Mucosa of rectum (tissue), 2 donors: ENCODE data around the gene LGR6.
"Not testable (repeated sequence)": the region's sequence is repeated elsewhere in the genome, so short reads cannot be mapped to it uniquely, and the experiment has no call there.

Experiments used
- H3K27ac ChIP-seq, 2 donors: one replicate each; pipeline ENCODE4 v1.7.0; 2013; ENCODE audit warnings: inconsistent platforms in 2 of 2, low read depth in 2 of 2, low read length in 2 of 2
- H3K27me3 ChIP-seq, 2 donors: one replicate each; pipeline ENCODE4 v1.7.0; 2013; ENCODE audit warnings: low read length in 2 of 2; ENCODE audit not compliant: control insufficient read depth in 2 of 2, insufficient read depth in 2 of 2
- H3K36me3 ChIP-seq, 2 donors: one replicate each; pipeline ENCODE4 v1.7.0; 2013; ENCODE audit warnings: low read length in 2 of 2; ENCODE audit not compliant: control insufficient read depth in 2 of 2, insufficient read depth in 2 of 2
- H3K4me1 ChIP-seq, 2 donors: one replicate each; pipeline ENCODE4 v1.7.0; 2013; ENCODE audit warnings: low read length in 2 of 2, mild to moderate bottlenecking in 1 of 2; ENCODE audit not compliant: control insufficient read depth in 2 of 2, insufficient read depth in 2 of 2
- H3K4me3 ChIP-seq, 2 donors: one replicate each; pipeline ENCODE4 v1.7.0; 2013; ENCODE audit warnings: low read length in 2 of 2
- H3K9ac ChIP-seq, 2 donors: one replicate each; pipeline ENCODE4 v1.7.0; 2013; ENCODE audit warnings: low read length in 2 of 2, low read depth in 1 of 2, mild to moderate bottlenecking in 1 of 2
- H3K9me3 ChIP-seq, 2 donors: one replicate each; pipeline ENCODE4 v1.7.0; 2013; ENCODE audit warnings: low read length in 2 of 2; ENCODE audit not compliant: control insufficient read depth in 2 of 2
- donor health status: healthy.
- donor health status: Normal muscosa, but diverticular disease.

Gene LGR6

GRCh38 chr1:202238914-202239313, 45.3 kb downstream of the LGR6 start:
- Histone ChIP-seq H3K27me3 (peaks cover 0 to 4% of the 10 kb centered on the region in 2 donors), H3K36me3 (no peaks in the 10 kb centered on the region), H3K4me1 (no peaks in the 10 kb centered on the region), H3K4me3 (no peak overlapping the region), H3K9me3 (no peaks in the 10 kb centered on the region), H3K9ac (no peak overlapping the region), H3K27ac (no peak overlapping the region)

DNA sequence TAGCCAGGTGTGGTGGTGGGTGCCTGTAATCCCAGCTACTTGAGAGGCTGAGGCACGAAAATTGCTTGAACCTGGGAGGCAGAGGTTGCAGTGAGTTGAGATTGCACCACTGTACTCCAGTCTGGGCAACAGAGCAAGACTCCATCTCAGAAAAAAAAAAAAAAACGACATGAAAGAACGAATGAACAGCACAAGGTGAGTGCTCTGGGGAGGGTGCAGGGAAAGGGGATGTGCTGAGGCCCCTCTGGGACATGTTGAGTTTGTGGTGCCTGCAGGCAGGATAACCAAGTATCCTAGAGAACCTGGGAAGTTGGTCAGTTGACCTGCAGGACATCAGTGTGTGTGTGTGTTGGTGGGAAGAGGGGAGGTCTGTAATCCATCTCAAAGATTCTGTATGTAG, 46.6 kb downstream of the LGR6 start:
- H3K4me3 ChIP-seq, H3K4me1 ChIP-seq, H3K9ac ChIP-seq, H3K27me3 ChIP-seq, H3K36me3 ChIP-seq, H3K27ac ChIP-seq, H3K9me3 ChIP-seq: not testable (repeated sequence)

DNA sequence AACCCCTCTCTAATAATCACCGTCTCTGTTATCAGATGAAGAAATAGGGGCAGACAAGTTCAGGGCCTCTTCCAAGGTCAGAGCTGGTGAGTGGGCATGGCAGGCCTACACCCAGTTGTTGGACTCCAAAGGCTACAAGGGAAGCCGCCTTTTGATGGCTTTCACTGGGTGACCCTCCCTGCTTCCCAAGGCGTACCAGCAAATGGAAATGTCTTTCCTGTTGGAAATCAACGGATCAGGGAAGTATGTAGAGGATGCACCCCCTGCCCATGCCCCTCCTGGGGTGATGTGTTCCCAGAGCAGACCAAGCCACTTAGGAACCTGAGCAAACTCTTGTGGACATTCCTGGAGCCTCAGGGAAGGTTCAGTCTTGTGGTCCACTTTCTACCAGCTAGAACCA, 47.4 kb downstream of the LGR6 start:
- no peaks in the 10 kb centered on the region for H3K9me3 ChIP-seq
- no peaks in the 10 kb centered on the region for H3K4me1 ChIP-seq
- H3K27me3 ChIP-seq, result peaks cover 0 to 4% of the 10 kb centered on the region in 2 donors
- H3K27ac ChIP-seq, result no peak overlapping the region
- H3K4me3 ChIP-seq, result no peak overlapping the region
- H3K9ac ChIP-seq, result no peak overlapping the region
- no peaks in the 10 kb centered on the region for H3K36me3 ChIP-seq

DNA sequence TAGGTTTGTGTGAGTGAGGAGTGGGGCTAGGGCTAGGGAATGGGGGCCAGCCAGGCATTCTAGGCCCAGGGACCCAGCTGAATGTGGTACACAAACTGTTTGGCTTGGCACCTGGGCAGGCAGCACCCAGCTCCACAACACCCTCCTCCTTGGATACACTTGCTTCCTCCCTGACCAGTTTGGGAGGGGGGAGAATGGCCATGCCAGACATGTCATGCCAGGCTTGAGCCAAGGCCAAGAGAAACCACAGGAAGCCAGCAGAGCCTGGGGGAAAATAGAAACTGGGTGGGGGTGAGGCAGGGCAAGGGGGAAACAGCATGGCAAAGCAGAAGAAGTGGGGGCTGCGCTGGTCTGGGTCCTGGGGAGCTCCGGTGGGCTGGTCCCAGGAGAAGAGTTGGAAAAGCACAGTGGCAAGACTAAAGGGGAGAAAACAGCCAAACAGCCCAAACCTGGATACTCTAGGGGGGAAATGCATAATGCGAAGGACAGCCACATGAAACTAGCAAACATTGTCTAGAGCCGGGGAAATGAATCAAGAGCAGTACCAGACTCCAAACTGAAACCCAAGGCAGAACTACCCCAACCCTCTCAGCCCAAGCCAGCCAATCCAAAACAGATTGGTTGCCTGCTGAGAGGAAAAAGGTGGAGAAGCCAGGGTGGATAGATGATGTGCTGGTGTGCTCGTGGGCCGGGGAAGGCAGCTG, 47.9 kb downstream of the LGR6 start:
- Histone ChIP-seq H3K4me3 (no peak overlapping the region), H3K36me3 (no peaks in the 10 kb centered on the region), H3K27ac (no peak overlapping the region), H3K9ac (no peak overlapping the region), H3K4me1 (no peaks in the 10 kb centered on the region), H3K9me3 (no peaks in the 10 kb centered on the region), H3K27me3 (peaks cover 0 to 4% of the 10 kb centered on the region in 2 donors)

DNA sequence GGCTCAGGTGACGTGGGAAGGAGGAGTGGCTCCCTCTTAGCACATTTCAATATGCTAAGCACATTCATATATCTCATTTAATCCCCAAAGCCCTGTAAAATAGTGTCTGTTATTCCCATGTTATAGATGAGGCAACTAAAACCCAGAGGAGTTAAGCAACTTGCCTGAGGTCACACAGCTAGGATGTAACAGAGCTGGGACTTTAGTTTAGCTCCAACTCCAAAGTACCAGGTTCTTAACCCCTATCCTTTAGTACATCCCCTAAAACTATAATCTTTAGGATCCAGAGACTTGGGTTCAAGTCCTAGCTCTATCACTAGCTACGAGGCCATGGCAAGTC, 48.5 kb downstream of the LGR6 start:
- H3K27ac ChIP-seq, result no peak overlapping the region
- no peaks in the 10 kb centered on the region for H3K27me3 ChIP-seq

DNA sequence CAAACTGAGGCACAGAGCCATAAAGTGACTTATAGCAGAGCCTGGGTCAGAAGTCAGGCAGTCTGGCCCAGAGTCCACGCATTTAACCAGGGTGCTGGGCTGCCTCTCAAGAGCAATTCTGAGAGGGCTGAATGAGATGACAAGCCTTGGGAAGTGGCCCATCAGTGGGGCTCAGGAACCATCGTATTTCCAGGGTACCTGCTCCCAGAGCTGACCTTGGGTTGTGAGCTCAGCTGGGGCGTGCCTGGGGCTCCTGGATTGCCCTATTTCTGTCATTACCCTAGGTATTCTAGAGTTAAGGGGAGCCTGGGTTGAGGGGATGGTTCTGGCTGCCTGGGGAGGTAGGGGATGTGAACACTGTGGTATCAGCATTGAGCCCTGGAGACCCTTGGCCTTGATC, 49.4 kb downstream of the LGR6 start:
- H3K27me3 ChIP-seq, result no peaks in the 10 kb centered on the region
- H3K9me3 ChIP-seq, result no peaks in the 10 kb centered on the region
- H3K27ac ChIP-seq, result no peak overlapping the region

More for the DNA sequence above, 48.5 kb downstream of the LGR6 start:
- Histone ChIP-seq H3K4me3 (no peak overlapping the region), H3K36me3 (no peaks in the 10 kb centered on the region), H3K9ac (no peak overlapping the region), H3K9me3 (no peaks in the 10 kb centered on the region), H3K4me1 (no peaks in the 10 kb centered on the region)

GRCh38 chr1:202244841-202245261, 51.3 kb downstream of the LGR6 start:
- Histone ChIP-seq H3K9ac (no peak overlapping the region), H3K4me1 (no peaks in the 10 kb centered on the region), H3K4me3 (no peak overlapping the region), H3K27ac (no peak overlapping the region), H3K9me3 (no peaks in the 10 kb centered on the region), H3K27me3 (no peaks in the 10 kb centered on the region), H3K36me3 (no peaks in the 10 kb centered on the region)

More for the DNA sequence above, 49.4 kb downstream of the LGR6 start:
- Histone ChIP-seq H3K36me3 (no peaks in the 10 kb centered on the region), H3K4me3 (no peak overlapping the region), H3K4me1 (no peaks in the 10 kb centered on the region), H3K9ac (no peak overlapping the region)

DNA sequence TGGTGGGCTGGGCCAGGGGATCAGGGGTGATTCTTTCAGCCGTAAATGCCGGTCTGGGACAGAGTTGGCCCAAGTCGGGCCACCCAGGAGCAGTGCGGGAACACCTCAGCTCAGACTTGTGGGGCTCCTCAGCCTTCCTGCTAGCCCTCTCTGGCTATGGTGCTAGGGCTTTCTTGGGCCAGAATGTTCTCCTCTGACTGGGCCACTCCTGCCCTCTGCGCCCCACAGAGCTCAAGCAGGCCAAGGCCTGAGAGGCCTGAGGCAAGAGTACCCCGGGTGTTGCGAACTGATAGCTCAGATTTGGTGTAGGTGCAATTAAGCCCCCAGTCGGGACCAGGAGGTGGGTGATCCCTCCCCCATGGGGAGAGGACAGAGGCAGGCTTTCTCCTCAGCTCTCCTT, 51.8 kb downstream of the LGR6 start:
- no peaks in the 10 kb centered on the region for H3K27me3 ChIP-seq
- no peak overlapping the region for H3K27ac ChIP-seq
- H3K4me1 ChIP-seq, result no peaks in the 10 kb centered on the region
- H3K4me3 ChIP-seq, result no peak overlapping the region
- no peaks in the 10 kb centered on the region for H3K36me3 ChIP-seq
- no peaks in the 10 kb centered on the region for H3K9me3 ChIP-seq
- H3K9ac ChIP-seq, result no peak overlapping the region

GRCh38 chr1:202247104-202247503, 53.5 kb downstream of the LGR6 start:
- Histone ChIP-seq H3K27me3 (no peaks in the 10 kb centered on the region), H3K27ac (no peak overlapping the region), H3K4me1 (no peaks in the 10 kb centered on the region), H3K4me3 (no peak overlapping the region), H3K9me3 (no peaks in the 10 kb centered on the region), H3K9ac (no peak overlapping the region), H3K36me3 (no peaks in the 10 kb centered on the region)

DNA sequence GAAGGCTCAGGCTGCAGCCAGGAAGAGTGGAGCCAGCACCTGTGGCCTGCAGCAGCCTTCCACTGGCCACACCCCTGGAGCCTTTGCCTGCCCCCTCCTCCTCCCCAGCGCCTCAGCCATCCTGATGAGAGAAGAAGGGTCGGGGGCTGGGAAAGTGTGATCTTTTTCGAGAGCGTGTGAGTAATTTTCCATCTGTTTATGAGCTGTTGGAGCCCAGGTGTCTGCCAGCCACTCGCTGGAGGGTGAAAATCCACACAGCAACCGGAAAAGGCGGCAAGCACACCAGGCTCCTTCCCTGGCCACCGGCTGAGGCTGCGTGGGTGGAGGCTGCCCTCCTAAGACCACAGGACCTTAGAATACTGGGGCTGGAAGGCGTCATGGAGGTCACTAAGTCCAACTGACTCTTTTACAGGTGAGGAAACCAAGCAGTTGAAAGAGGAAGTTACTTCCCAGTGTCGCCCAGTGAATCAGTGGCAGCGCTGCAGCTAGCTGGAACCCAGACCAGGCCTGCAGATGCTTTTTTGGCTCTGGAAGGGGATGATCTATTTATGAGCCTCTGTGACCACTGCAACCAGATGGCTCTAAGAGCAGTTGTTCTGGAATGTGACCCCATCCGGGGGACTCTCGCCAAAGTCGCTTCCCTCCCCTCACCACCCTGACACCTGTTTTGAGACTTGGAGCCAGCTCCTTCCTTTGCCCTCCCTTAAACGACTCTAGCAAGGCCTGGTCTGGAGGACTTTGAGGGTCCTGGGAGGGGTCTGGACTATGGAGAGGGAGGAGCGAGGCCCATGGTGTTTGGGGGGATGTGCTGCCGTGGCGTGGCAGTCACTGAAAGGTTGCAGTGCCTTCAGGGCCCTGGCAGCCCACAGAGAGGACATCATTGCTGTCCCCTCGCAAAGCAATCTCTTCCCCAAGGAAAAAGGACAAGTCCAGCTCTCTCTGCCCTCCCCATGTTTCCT, 54.5 kb downstream of the LGR6 start:
- Histone ChIP-seq H3K9me3 (no peaks in the 10 kb centered on the region), H3K27me3 (no peaks in the 10 kb centered on the region), H3K4me1 (no peaks in the 10 kb centered on the region), H3K9ac (no peak overlapping the region), H3K36me3 (no peaks in the 10 kb centered on the region), H3K4me3 (no peak overlapping the region), H3K27ac (no peak overlapping the region)
